ENCODE data around the gene MINK1. TPM values are rescaled to one million over a fixed set of nuclear protein-coding genes. Genes with fewer than 3 reads are reported as not detected.

The MINK1 gene
- total RNA-seq, 1 donor from 2014 or later, result 120 TPM

GRCh38 chr17:4937553-4937952 is 104.4 kb downstream of the MINK1 start:
- no peak for TF ChIP-seq CTCF (IDR thresholded peaks at IDR 0.05)
- no peak for TF ChIP-seq POLR2A (IDR thresholded peaks at IDR 0.05)
- no peak for TF ChIP-seq POLR2AphosphoS5 (IDR thresholded peaks at IDR 0.05; ENCODE audit: insufficient read depth in 1 of 2, low read depth in 1 of 2)
- no peak for DNase-seq (ENCODE audit: extremely low spot score in 2 of 2)
- Histone ChIP-seq H3K4me1 (peaks cover 45% of the 10 kb centered on the region), H3K4me3 (no peak overlapping the region), H3K27me3 (no peaks in the 10 kb centered on the region), H3K27ac (no peak overlapping the region), H3K36me3 (peaks cover 0 to 25% of the 10 kb centered on the region in 2 donors), H3K9me3 (no peaks in the 10 kb centered on the region)
- intact Hi-C loops (cut with DNase I), result no loop called here

- H3K27ac ChIP-seq, result no peak overlapping the region
- no peaks in the 10 kb centered on the region for H3K27me3 ChIP-seq
- H3K9me3 ChIP-seq, result no peaks in the 10 kb centered on the region
- H3K36me3 ChIP-seq, result peaks cover 0 to 30% of the 10 kb centered on the region in 2 donors
- TF ChIP-seq CTCF (IDR thresholded peaks at IDR 0.05) (no peak), POLR2AphosphoS5 (IDR thresholded peaks at IDR 0.05; ENCODE audit: insufficient read depth in 1 of 2, low read depth in 1 of 2) (no peak), POLR2A (IDR thresholded peaks at IDR 0.05) (no peak)
- peaks cover 45% of the 10 kb centered on the region for H3K4me1 ChIP-seq
- intact Hi-C loops (cut with DNase I), result no loop called here
- H3K4me3 ChIP-seq, result no peak overlapping the region
- no peak for DNase-seq (ENCODE audit: extremely low spot score in 2 of 2)
Measured at GRCh38 chr17:4938069-4938491, 104.9 kb downstream of the MINK1 start.

GRCh38 chr17:4938688-4939545 is 105.8 kb downstream of the MINK1 start:
- H3K36me3 ChIP-seq, result peaks cover 0 to 35% of the 10 kb centered on the region in 2 donors
- peak overlapping the region; percentile 76 to 88 for H3K4me3 ChIP-seq
- H3K27me3 ChIP-seq, result no peaks in the 10 kb centered on the region
- intact Hi-C loops (cut with DNase I), result no loop called here
- TF ChIP-seq POLR2A (IDR thresholded peaks at IDR 0.05), result no peak
- TF ChIP-seq CTCF (IDR thresholded peaks at IDR 0.05), result no peak
- no peak for TF ChIP-seq POLR2AphosphoS5 (IDR thresholded peaks at IDR 0.05; ENCODE audit: insufficient read depth in 1 of 2, low read depth in 1 of 2)
- H3K9me3 ChIP-seq, result no peaks in the 10 kb centered on the region
- DNase-seq (ENCODE audit: extremely low spot score in 2 of 2), result no peak
- peaks cover 42% of the 10 kb centered on the region for H3K4me1 ChIP-seq
- H3K27ac ChIP-seq, result peak overlapping the region; percentile 88

- H3K9me3 ChIP-seq, result no peaks in the 10 kb centered on the region
- H3K27me3 ChIP-seq, result no peaks in the 10 kb centered on the region
- no peak for DNase-seq (ENCODE audit: extremely low spot score in 2 of 2)
- peak overlapping the region; percentile 76 to 88 for H3K4me3 ChIP-seq
- TF ChIP-seq POLR2A (IDR thresholded peaks at IDR 0.05), result no peak
- TF ChIP-seq POLR2AphosphoS5 (IDR thresholded peaks at IDR 0.05; ENCODE audit: insufficient read depth in 1 of 2, low read depth in 1 of 2), result no peak
- TF ChIP-seq CTCF (IDR thresholded peaks at IDR 0.05), result no peak
- H3K36me3 ChIP-seq, result peaks cover 0 to 37% of the 10 kb centered on the region in 2 donors
- H3K4me1 ChIP-seq, result peaks cover 40% of the 10 kb centered on the region
- intact Hi-C loops (cut with DNase I), result no loop called here
- H3K27ac ChIP-seq, result peak overlapping the region; percentile 88
Measured at GRCh38 chr17:4939546-4939795, 106.3 kb downstream of the MINK1 start.
